H1 (cell line): Measurements from ENCODE around the gene TBX5. TPM values are rescaled to one million over a fixed set of nuclear protein-coding genes. Genes with fewer than 3 reads are reported as not detected.
A peak's percentile ranks its signal among the peaks of the same experiment; 100 is the strongest.

ENCODE experiments used
- CTCF ChIA-PET: fragments of 300-600 bp; sonication (Branson Sonifier 250); formaldehyde crosslinking; loops from one replicate; lab custom pipeline; 2021; ENCODE audit not compliant: partially characterized antibody; lab: Charles Lee
- POLR2A ChIA-PET: fragments of 300-600 bp; sonication (Branson Sonifier 250); formaldehyde crosslinking; loops from one replicate; lab custom pipeline; 2021; ENCODE audit warnings: inconsistent platforms; ENCODE audit not compliant: partially characterized antibody; lab: Charles Lee
- DNase-seq, 2 experiments: peaks; one replicate each; pipeline versions ENCODE4 v3.0.0 to v3.0.0-alpha.2; 2010 to 2022; ENCODE audit warnings: low spot score in 2 of 2, low read depth in 1 of 2, mixed read lengths in 1 of 2
- FAIRE-seq: peaks from 2 replicates; lab custom pipeline; 2011; peaks lifted over from hg19 to GRCh38; lab: Jason Lieb, UNC
- H2AFZ ChIP-seq: 2 replicates; pipeline ENCODE4 v1.8.1; 2012; ENCODE audit warnings: low read length, inconsistent platforms
- H2AK5ac ChIP-seq: 2 replicates; pipeline ENCODE4 v1.6.1; 2013; ENCODE audit warnings: low read depth, low read length
- H2BK120ac ChIP-seq: replicated peaks from 2 replicates; pipeline ENCODE3; 2013; ENCODE audit warnings: low read depth, low read length, inconsistent platforms
- H2BK12ac ChIP-seq: 2 replicates; pipeline ENCODE4 v1.6.1; 2013; ENCODE audit warnings: low read depth, low read length
- H2BK15ac ChIP-seq: 2 replicates; pipeline ENCODE4 v1.6.1; 2013; ENCODE audit warnings: low read length
- H2BK20ac ChIP-seq: 2 replicates; pipeline ENCODE4 v1.6.1; 2013; ENCODE audit warnings: low read length
- H2BK5ac ChIP-seq: 2 replicates; pipeline ENCODE4 v1.6.1; 2013; ENCODE audit warnings: low read depth, low read length
- H3K14ac ChIP-seq: 2 replicates; pipeline ENCODE4 v1.6.1; 2013; ENCODE audit warnings: inconsistent platforms; ENCODE audit not compliant: insufficient read length
- H3K18ac ChIP-seq: 2 replicates; pipeline ENCODE4 v1.6.1; 2013; ENCODE audit warnings: low read length; ENCODE audit errors: extremely low read depth
- H3K23ac ChIP-seq: 2 replicates; pipeline ENCODE4 v1.6.1; 2013; ENCODE audit warnings: inconsistent platforms; ENCODE audit not compliant: insufficient read length
- H3K23me2 ChIP-seq: 2 replicates; pipeline ENCODE4 v1.6.1; 2013; ENCODE audit warnings: low read depth, low read length
- H3K27ac ChIP-seq: 2 replicates; pipeline ENCODE4 v1.6.1; 2011; ENCODE audit warnings: low read depth, low read length, inconsistent platforms
- H3K27me3 ChIP-seq, 4 experiments: replicated peaks in 1 of 4; 1 replicate in 1 of 4; 2 replicates in 3 of 4; pipeline versions ENCODE4 v1.6.1 to v1.8.1; 2011 to 2013; ENCODE audit warnings: low read length in 3 of 4, mild to moderate bottlenecking in 3 of 4, inconsistent platforms in 2 of 4, mixed read lengths in 2 of 4, moderate library complexity in 1 of 4; ENCODE audit not compliant: control insufficient read depth in 3 of 4, insufficient read depth in 3 of 4; ENCODE audit errors: extremely low read depth in 1 of 4
- H3K36me3 ChIP-seq, 4 experiments: 2 replicates each; pipeline versions ENCODE4 v1.6.1 to v1.8.1; 2011 to 2013; ENCODE audit warnings: mild to moderate bottlenecking in 4 of 4, low read length in 3 of 4, moderate library complexity in 2 of 4, control low read depth in 1 of 4, inconsistent platforms in 1 of 4; ENCODE audit not compliant: insufficient read depth in 4 of 4, control insufficient read depth in 2 of 4
- H3K4ac ChIP-seq: replicated peaks from 2 replicates; pipeline ENCODE3; 2013; ENCODE audit warnings: low read length, low read depth, mixed read lengths, inconsistent platforms; ENCODE audit not compliant: insufficient read length
- H3K4me1 ChIP-seq, 4 experiments: replicated peaks in 1 of 4; 1 replicate in 1 of 4; 2 replicates in 3 of 4; pipeline versions ENCODE4 v1.6.1 to v1.8.1; 2011 to 2013; ENCODE audit warnings: low read length in 3 of 4, inconsistent platforms in 2 of 4, mixed read lengths in 1 of 4; ENCODE audit not compliant: insufficient read depth in 4 of 4, control insufficient read depth in 3 of 4
- H3K4me2 ChIP-seq, 2 experiments: 2 replicates each; pipeline versions ENCODE4 v1.6.1 to v1.8.1; 2011 to 2013; ENCODE audit warnings: low read depth in 2 of 2, low read length in 2 of 2, control low read depth in 1 of 2, inconsistent platforms in 1 of 2, mild to moderate bottlenecking in 1 of 2; ENCODE audit not compliant: insufficient read depth in 1 of 2
- H3K4me3 ChIP-seq, 4 experiments: fragments of 200-600, 300-600 bp in 1 of 4; sonication (generic), shearing (Covaris generic), sonication (Bioruptor Twin) in 1 of 4; 2 replicates each; pipeline versions ENCODE4 v1.5.1 to v1.8.1; 2011 to 2016; ENCODE audit warnings: low read length in 4 of 4, low read depth in 3 of 4, control low read depth in 2 of 4, inconsistent platforms in 2 of 4, mild to moderate bottlenecking in 2 of 4, mixed read lengths in 1 of 4, moderate library complexity in 1 of 4; ENCODE audit not compliant: insufficient read depth in 2 of 4; ENCODE audit errors: extremely low read depth in 1 of 4
- H3K56ac ChIP-seq: replicated peaks from 2 replicates; pipeline ENCODE3; 2013; ENCODE audit warnings: low read depth, mild to moderate bottlenecking, mixed read lengths, low read length, inconsistent platforms; ENCODE audit not compliant: insufficient read length
- H3K79me1 ChIP-seq: 2 replicates; pipeline ENCODE4 v1.6.1; 2013; ENCODE audit warnings: low read depth, low read length, control low read depth
- H3K79me2 ChIP-seq, 2 experiments: 2 replicates each; pipeline versions ENCODE4 v1.6.1 to v1.8.1; 2012 to 2013; ENCODE audit warnings: low read length in 2 of 2, mild to moderate bottlenecking in 2 of 2, inconsistent platforms in 1 of 2; ENCODE audit not compliant: insufficient read depth in 2 of 2, control insufficient read depth in 1 of 2
- H3K9ac ChIP-seq, 4 experiments: replicated peaks in 1 of 4; 1 replicate in 1 of 4; 2 replicates in 3 of 4; pipeline versions ENCODE4 v1.6.1 to v1.8.1; 2011 to 2013; ENCODE audit warnings: low read depth in 3 of 4, low read length in 3 of 4, control low read depth in 2 of 4, mild to moderate bottlenecking in 2 of 4, moderate library complexity in 2 of 4, inconsistent platforms in 1 of 4; ENCODE audit errors: extremely low read depth in 1 of 4
- H3K9me3 ChIP-seq, 2 experiments: 2 replicates each; pipeline versions ENCODE4 v1.6.1 to v1.8.1; 2012 to 2013; ENCODE audit warnings: mild to moderate bottlenecking in 2 of 2, moderate library complexity in 2 of 2, control low read depth in 1 of 2, inconsistent platforms in 1 of 2, low read depth in 1 of 2, low read length in 1 of 2, mixed read lengths in 1 of 2; ENCODE audit not compliant: insufficient read depth in 2 of 2
- H4K20me1 ChIP-seq, 2 experiments: replicated peaks in 1 of 2; 2 replicates each; pipeline versions ENCODE3 to v1.8.1; 2011 to 2013; ENCODE audit warnings: inconsistent platforms in 2 of 2, low read length in 2 of 2, mild to moderate bottlenecking in 1 of 2; ENCODE audit not compliant: insufficient read depth in 2 of 2, control insufficient read depth in 1 of 2
- H4K5ac ChIP-seq: 2 replicates; pipeline ENCODE4 v1.6.1; 2013; ENCODE audit warnings: low read length, low read depth, mixed read lengths, inconsistent platforms; ENCODE audit not compliant: insufficient read length
- H4K8ac ChIP-seq: 2 replicates; pipeline ENCODE4 v1.8.0; 2013; ENCODE audit warnings: mild to moderate bottlenecking, moderate library complexity, low read length, inconsistent platforms; ENCODE audit not compliant: insufficient read depth; ENCODE audit errors: extremely low read depth
- H4K91ac ChIP-seq: replicated peaks from 2 replicates; pipeline ENCODE3; 2013; ENCODE audit warnings: low read length, mixed read lengths, inconsistent platforms; ENCODE audit not compliant: insufficient read length
- CBX8 ChIP-seq: fragments of 300-800, 300-1000 bp; sonication (generic); IDR thresholded peaks from 2 replicates; pipeline ENCODE4 v1.7.1; 2016; ENCODE audit warnings: low read depth, low read length, borderline replicate concordance
- CEBPB ChIP-seq: IDR thresholded peaks from 2 replicates; pipeline ENCODE4 v1.6.1; 2012; ENCODE audit warnings: low read depth, low read length
- CREB1 ChIP-seq: IDR thresholded peaks from 2 replicates; pipeline ENCODE4 v1.6.1; 2012; ENCODE audit warnings: inconsistent platforms
- EZH2 ChIP-seq: fragments of 200-600 bp; sonication (generic); IDR thresholded peaks from 2 replicates; pipeline ENCODE4 v1.7.1; 2012; ENCODE audit warnings: low read depth, mild to moderate bottlenecking, moderate library complexity, low read length, inconsistent platforms; ENCODE audit not compliant: severe bottlenecking
- HDAC2 ChIP-seq, 2 experiments: fragments of 300-600 bp in 1 of 2; sonication (generic) in 1 of 2; IDR thresholded peaks; 2 replicates each; pipeline ENCODE4 v1.6.1; 2011 to 2012; ENCODE audit warnings: low read depth in 2 of 2, low read length in 2 of 2, mild to moderate bottlenecking in 2 of 2, moderate library complexity in 2 of 2, borderline replicate concordance in 1 of 2, inconsistent platforms in 1 of 2
- MAFK ChIP-seq: IDR thresholded peaks from 2 replicates; pipeline ENCODE4 v1.6.1; 2012; ENCODE audit warnings: low read depth, mild to moderate bottlenecking, improper control_type of control experiment, low read length
- POLR2A ChIP-seq, 2 experiments: IDR thresholded peaks; 1 replicate in 1 of 2; 2 replicates in 1 of 2; pipeline ENCODE4 v1.6.1; 2011; ENCODE audit warnings: low read depth in 2 of 2, low read length in 2 of 2, mild to moderate bottlenecking in 2 of 2; ENCODE audit errors: control extremely low read depth in 1 of 2
- RNF2 ChIP-seq: fragments of 200-900, 300-1000 bp; sonication (generic); IDR thresholded peaks from 2 replicates; pipeline ENCODE4 v1.7.1; 2016; ENCODE audit warnings: borderline replicate concordance, low read depth, mild to moderate bottlenecking, antibody characterized with exemption, low read length; ENCODE audit not compliant: poor library complexity, severe bottlenecking; ENCODE audit errors: missing control alignments
- SUZ12 ChIP-seq: fragments of 200-600 bp; sonication (generic); IDR thresholded peaks from 2 replicates; pipeline ENCODE4 v1.6.1; 2012; ENCODE audit warnings: mild to moderate bottlenecking, inconsistent platforms, low read length, moderate library complexity, mixed read lengths
- WGBS, 2 experiments: shearing (Covaris generic) in 1 of 2; methylation state at CpG; one replicate each; pipeline versions ENCODE4 v1.1.6 to v1.1.7; 2013 to 2015; ENCODE audit warnings: low lambda C conversion rate in 2 of 2, mixed read lengths in 2 of 2, inconsistent platforms in 1 of 2, low coverage in 1 of 2, missing lambda C conversion rate in 1 of 2; ENCODE audit not compliant: insufficient replicate concordance in 2 of 2, insufficient coverage in 1 of 2, insufficient read length in 1 of 2; ENCODE audit errors: extremely low coverage in 1 of 2, missing lambda C conversion rate in 1 of 2; 5-methylcytosine and 5-hydroxymethylcytosine counted together
- polyA plus RNA-seq, 7 experiments: library from polyadenylated mRNA; depleted of rRNA in 3 of 7; stranded (reverse) in 5 of 7; unstranded in 2 of 7; fragments of >200 nt in 5 of 7; fragments of 200-250 nt in 2 of 7; gene quantifications; 1 replicate in 5 of 7; 2 replicates in 1 of 7; 4 replicates in 1 of 7; pipeline versions ENCODE4 v1.2.1 to v1.2.3, GENCODE V29; 2011 to 2013; ENCODE audit warnings: missing spikeins in 2 of 7, mixed read lengths in 2 of 7
- total RNA-seq: library from RNA; stranded (reverse); fragmentation: NEBNext Ultra II Directional; extraction: Animal tissue kit (Norgen Biotek cat#: 25700); gene quantifications from 2 replicates; pipeline ENCODE4 v1.2.1, GENCODE V29; 2021

Gene TBX5
- total and polyA plus RNA-seq, 2 of the 8 experiments (the other 6 are each of a cell fraction or from before 2014, with no cell fraction given) = 0.05 TPM; not detected in 1

DNA sequence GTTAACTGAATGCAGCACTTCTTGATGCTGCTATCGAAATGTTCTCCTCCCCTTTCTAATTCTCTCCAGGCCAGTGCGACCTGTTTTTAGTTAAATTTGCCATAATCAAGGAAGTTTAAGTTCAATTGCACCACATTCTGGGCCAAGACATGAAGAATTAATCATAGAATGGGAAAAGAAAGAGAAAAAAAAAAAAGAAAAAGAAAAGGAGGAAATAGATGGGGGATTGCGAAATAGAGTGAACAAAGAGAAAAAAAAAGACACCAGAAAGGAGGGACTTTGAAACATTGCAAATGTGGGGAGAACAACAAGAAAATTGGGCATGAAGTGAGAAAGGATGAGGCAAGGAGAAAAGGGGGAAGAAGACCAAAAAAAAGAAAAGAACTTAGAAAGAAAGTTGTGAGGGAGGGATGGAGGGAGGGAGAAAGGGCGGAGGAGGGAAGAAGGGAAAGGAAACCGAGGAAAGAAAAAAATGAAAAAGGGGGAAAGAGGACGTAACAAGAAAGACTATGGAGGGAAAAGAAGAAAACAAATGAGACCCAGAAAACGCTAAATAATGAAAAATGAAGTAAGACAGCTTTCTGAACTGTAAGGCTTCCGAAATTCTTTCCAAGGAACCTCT, 32.8 kb upstream of the TBX5 start:
- Histone ChIP-seq H3K4me2 (peak overlapping the region; percentile 35 to 64), H4K5ac (no peak overlapping the region), H3K79me2 (no peaks in the 10 kb centered on the region), H2BK120ac (no peak overlapping the region), H3K79me1 (no peaks in the 10 kb centered on the region), H3K27ac (no peak overlapping the region), H3K4ac (no peak overlapping the region), H2BK20ac (no peak overlapping the region), H3K23me2 (no peaks in the 10 kb centered on the region), H3K9me3 (0 out of 4 replicates have a peak, but pooled peaks cover 0 to 5% of the 10 kb centered on the region in 2 experiments), H2BK12ac (no peak overlapping the region), H3K14ac (no peak overlapping the region), H3K4me3 (peak overlapping the region in 1 of 4 experiments; percentile 47; a peak in 2 of 8 replicates), H4K91ac (no peak overlapping the region), H3K23ac (no peak overlapping the region), H3K18ac (no peak overlapping the region), H2AFZ (no peak overlapping the region), H4K8ac (no peak overlapping the region), H2BK5ac (no peak overlapping the region), H3K36me3 (peaks cover 0 to 2% (median 0%) of the 10 kb centered on the region in 4 experiments; a peak in 2 of 8 replicates), H3K4me1 (peaks cover 4 to 17% (median 6%) of the 10 kb centered on the region in 4 experiments; a peak in 5 of 7 replicates), H4K20me1 (peaks cover 18 to 27% of the 10 kb centered on the region in 2 experiments), H3K9ac (no peak overlapping the region), H3K56ac (no peak overlapping the region), H2BK15ac (no peak overlapping the region), H2AK5ac (no peak overlapping the region), H3K27me3 (peaks cover 72 to 86% (median 81%) of the 10 kb centered on the region in 4 experiments)
- ChIA-PET CTCF (interaction anchor here (0.8 to 1.6 kb wide), 11 partner anchors 8 to 458 kb away, joined by 3 to 6 read pairs (median 3); no protein-coding TSS in a partner anchor), POLR2A (interaction anchor here (1.3 kb wide), 2 partner anchors 14 to 30 kb away, joined by 3 to 4 read pairs; no protein-coding TSS in a partner anchor)
- FAIRE-seq (no peak), DNase-seq (no peak)
- 14 to 100% methylated on average over 1 to 8 of the region's 8 CpGs for WGBS, 2 experiments
- TF ChIP-seq CREB1 (no peak), MAFK (no peak), POLR2A (IDR thresholded peaks at IDR 0.05; ENCODE audit: control extremely low read depth in 1 of 2, low read depth in 2 of 2, low read length in 2 of 2) (no peak), CBX8 (peak; percentile 97), EZH2 (peak; percentile 66), HDAC2 (IDR thresholded peaks at IDR 0.05; ENCODE audit: borderline replicate concordance in 1 of 2, low read depth in 2 of 2, low read length in 2 of 2) (no peak), RNF2 (peak; percentile 34), CEBPB (peak; percentile 92), SUZ12 (peak; percentile 43; the same call in 1 of the 2 replicates)
